Measurements from ENCODE around the gene TBC1D2.
"Not testable (repeated sequence)": the region's sequence is repeated elsewhere in the genome, so short reads cannot be mapped to it uniquely, and the experiment has no call there.

TBC1D2 gene

GRCh38 chr9:98285446-98285845 lies 30.0 kb upstream of the TBC1D2 start:
- DNase-seq (ENCODE audit: extremely low read depth, low read depth) = no peak
- TF ChIP-seq CTCF (IDR thresholded peaks at IDR 0.05; ENCODE audit: low read depth, low read length) = no peak

DNA sequence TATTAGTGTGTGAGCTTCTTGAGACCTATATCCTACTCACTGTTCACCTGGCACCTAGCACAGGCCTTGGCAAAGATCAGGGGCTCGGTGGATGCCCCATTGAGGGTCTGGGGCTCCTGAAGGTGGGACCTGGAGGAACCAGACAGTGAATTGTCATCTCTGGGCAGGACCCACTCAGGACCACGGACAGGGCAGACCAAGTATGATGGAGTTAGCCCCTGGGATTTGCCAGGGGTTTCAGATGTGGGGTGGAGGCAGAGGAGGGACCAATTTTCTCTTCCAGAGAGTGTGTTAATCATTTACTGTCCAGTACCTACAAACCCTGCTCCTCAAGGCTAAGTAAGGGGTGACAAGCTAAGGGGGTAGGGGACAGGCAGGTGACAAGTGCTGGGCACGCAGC lies 29.3 kb upstream of the TBC1D2 start:
- TF ChIP-seq CTCF (IDR thresholded peaks at IDR 0.05; ENCODE audit: low read depth, low read length) = no peak
- no peak for DNase-seq (ENCODE audit: extremely low read depth, low read depth)

DNA sequence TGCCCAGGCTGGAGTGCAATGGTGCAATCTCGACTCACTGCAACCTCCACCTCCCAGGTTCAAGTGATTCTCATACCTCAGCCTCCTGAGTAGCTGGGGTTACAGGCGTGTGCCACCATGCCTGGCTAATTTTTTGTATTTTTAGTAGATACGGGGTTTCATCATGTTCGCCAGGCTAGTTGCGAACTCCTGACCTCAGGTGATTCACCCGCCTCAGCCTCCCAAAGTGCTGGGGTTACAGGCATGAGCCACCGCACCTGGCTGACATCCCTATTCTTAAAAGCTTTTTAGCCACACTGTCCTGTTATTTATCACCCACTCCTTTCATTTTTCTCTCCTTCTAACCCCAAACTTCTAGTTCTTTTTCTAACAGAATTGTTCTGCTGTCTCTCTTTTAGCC lies 27.7 kb upstream of the TBC1D2 start:
- DNase-seq (ENCODE audit: extremely low read depth, low read depth) = not testable (repeated sequence)

- TF ChIP-seq CTCF (IDR thresholded peaks at IDR 0.05; ENCODE audit: low read depth, low read length) = no peak
- DNase-seq (ENCODE audit: extremely low read depth, low read depth) = no peak
Observed at GRCh38 chr9:98281281-98281680, 25.8 kb upstream of the TBC1D2 start.

DNA sequence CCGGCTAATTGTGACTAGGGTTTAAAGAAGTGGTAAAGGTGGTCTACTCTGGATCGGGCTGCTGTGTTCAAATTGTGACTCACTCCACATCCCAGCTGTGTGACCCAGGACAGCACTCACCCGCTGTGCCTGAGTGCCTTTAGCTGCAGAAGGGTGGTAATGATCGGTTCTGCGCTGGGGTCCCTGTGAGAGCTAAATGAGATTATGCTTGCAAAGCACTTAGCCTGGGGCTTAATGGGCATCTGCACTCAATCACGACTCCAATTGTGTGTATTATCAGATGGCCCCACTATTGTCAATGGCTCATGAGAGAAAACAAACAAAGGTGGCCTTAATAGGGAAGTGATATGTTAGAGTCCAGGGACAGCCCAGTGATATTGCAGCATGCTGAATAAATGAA lies 25.1 kb upstream of the TBC1D2 start:
- DNase-seq (ENCODE audit: extremely low read depth, low read depth) = no peak
- TF ChIP-seq CTCF (IDR thresholded peaks at IDR 0.05; ENCODE audit: low read depth, low read length) = no peak

- TF ChIP-seq CTCF (IDR thresholded peaks at IDR 0.05; ENCODE audit: low read depth, low read length) = no peak
- no peak for DNase-seq (ENCODE audit: extremely low read depth, low read depth)
Observed at GRCh38 chr9:98280162-98280561, 24.7 kb upstream of the TBC1D2 start.

DNA sequence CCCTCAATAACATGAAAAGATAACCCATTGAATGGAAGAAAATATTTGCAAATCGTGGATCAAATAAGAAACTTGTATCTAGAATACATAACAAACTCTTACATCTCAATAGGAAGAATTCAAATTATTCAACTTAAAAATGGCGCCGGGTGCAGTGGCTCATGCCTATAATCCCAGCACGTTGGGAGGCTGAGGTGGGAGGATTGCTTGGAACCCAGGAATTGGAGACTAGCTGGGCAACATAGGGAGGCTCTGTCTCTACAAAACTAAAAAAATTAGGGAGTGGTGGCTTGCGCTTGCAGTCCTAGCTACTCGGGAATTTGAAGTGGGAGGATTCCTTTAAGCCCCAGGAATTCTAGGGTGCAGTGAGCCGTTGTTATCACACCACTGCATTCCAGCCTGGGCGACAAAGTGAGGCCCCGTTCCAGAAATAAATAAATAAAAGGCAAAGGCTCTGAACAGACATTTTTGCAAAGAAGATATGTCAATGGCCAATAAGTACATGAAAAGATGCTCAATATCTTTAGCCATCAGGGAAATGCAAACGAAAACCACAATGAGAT lies 21.5 kb upstream of the TBC1D2 start:
- DNase-seq (ENCODE audit: extremely low read depth, low read depth) = no peak
- no peak for TF ChIP-seq CTCF (IDR thresholded peaks at IDR 0.05; ENCODE audit: low read depth, low read length)

DNA sequence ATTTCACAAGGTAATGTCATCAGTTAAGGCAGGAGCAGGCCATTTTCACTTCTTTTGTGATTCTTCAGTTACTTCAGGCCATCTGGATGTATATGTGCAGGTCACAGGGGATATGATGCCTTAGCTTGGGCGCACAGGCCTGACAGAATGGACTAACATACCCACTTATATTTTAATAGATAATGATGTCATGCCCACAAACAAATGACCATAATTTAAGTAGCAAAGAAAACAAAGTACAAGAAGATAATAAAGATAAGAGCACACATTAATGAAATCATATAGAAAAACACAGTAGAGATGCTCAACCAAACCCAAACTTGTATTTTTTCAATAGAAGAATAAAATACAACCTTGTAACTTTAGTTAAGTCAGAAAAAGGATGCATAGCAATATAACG lies 19.7 kb upstream of the TBC1D2 start:
- no peak for TF ChIP-seq CTCF (IDR thresholded peaks at IDR 0.05; ENCODE audit: low read depth, low read length)
- DNase-seq (ENCODE audit: extremely low read depth, low read depth) = no peak
